ENCODE results near the gene ACTC1.
"Not testable (repeated sequence)": the region's sequence is repeated elsewhere in the genome, so short reads cannot be mapped to it uniquely, and the experiment has no call there.

The ACTC1 gene

GRCh38 chr15:34812369-34812768, 17.0 kb upstream of the ACTC1 start:
- H3K27ac ChIP-seq, result no peak overlapping the region
- no peaks in the 10 kb centered on the region for H3K4me1 ChIP-seq (ENCODE audit: control insufficient read depth in 1 of 2, insufficient read depth in 1 of 2, low read depth in 1 of 2, low read length in 1 of 2)
- no peak overlapping the region for H3K4me3 ChIP-seq (ENCODE audit: low read depth in 1 of 2, low read length in 1 of 2)
- H3K36me3 ChIP-seq, result no peaks in the 10 kb centered on the region
- no peak for TF ChIP-seq CTCF (IDR thresholded peaks at IDR 0.05)
- H3K27me3 ChIP-seq, result peaks cover 17% of the 10 kb centered on the region
- H3K9me3 ChIP-seq, result no peaks in the 10 kb centered on the region

DNA sequence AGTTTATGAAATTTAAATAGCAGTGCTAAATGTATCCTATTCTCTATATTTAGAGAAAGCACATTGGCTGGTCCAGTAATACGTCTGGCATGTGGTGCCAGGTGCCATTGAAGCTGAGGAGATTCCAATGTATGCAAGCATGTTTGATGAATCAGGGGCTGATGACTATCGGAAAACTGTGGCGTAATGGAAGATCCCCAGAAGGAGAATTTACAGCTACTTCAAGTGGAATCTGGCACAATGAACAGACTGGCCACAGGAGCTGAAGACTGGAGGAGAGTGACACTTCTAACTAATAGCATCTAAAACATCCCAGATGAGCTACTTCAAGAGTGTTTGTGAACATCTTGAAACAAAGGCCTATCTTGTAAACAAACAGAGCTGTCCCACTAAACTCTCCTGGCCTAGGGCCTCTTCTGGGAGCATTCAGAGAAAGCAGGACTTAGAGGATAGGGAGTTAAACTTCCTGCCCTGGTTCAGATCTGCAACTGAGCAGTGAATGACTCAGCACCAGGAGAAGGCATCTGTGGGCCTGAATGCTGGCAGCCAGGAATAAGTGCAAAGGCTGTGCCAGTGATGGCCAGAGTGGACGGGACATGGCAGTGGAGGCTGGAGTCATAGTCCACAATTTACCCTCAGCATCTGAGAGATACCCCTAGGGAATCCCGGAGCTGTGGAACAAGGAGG, 15.2 kb upstream of the ACTC1 start:
- Histone ChIP-seq H3K27me3 (peaks cover 7% of the 10 kb centered on the region), H3K9me3 (no peaks in the 10 kb centered on the region), H3K27ac (no peak overlapping the region), H3K4me1 (ENCODE audit: control insufficient read depth in 1 of 2, insufficient read depth in 1 of 2, low read depth in 1 of 2, low read length in 1 of 2) (no peaks in the 10 kb centered on the region), H3K36me3 (no peaks in the 10 kb centered on the region), H3K4me3 (ENCODE audit: low read depth in 1 of 2, low read length in 1 of 2) (no peak overlapping the region)
- TF ChIP-seq CTCF (IDR thresholded peaks at IDR 0.05), result no peak

DNA sequence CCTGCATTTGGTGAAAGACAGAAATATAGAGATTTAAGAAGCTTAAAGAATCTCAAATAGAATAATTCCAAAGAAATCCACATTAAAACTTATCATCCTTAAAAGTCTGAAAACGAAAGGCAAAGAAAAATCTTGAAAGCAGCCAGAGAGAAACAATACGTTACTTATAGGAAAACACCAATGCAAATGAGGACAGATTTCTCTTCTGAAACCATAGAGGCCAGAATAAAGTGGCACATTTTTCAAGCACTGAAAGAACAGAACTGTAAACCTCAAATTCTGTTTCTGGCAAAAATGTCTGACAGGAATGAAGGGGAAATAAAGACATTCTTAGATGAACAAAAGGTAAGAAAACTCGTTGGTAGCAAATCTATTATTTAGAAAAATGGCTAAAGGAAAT, 13.8 kb upstream of the ACTC1 start:
- H3K4me3 ChIP-seq (ENCODE audit: low read depth in 1 of 2, low read length in 1 of 2), result no peak overlapping the region
- no peak for TF ChIP-seq CTCF (IDR thresholded peaks at IDR 0.05)
- no peak overlapping the region for H3K27ac ChIP-seq
- H3K9me3 ChIP-seq, result no peaks in the 10 kb centered on the region
- H3K27me3 ChIP-seq, result peaks cover 16% of the 10 kb centered on the region
- no peaks in the 10 kb centered on the region for H3K36me3 ChIP-seq
- no peaks in the 10 kb centered on the region for H3K4me1 ChIP-seq (ENCODE audit: control insufficient read depth in 1 of 2, insufficient read depth in 1 of 2, low read depth in 1 of 2, low read length in 1 of 2)

DNA sequence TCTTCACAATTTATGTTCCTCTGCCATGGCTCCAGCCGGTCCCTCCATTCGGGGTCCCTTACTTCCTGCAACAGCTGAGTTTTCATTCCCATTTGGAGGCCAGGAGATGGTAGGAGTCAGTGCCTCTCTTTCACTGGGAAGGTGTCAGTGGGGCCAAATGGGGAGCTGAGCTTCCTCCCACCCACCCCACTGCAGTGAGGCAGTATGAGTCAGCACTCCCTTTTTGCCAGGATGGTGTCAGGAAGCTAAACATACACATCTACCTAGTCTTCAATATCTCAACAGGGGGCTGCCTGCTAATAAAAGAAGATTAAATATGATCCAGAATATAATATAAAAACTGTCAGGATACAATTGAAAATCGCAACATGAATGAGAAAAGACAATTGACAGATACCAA, 12.7 kb upstream of the ACTC1 start:
- Histone ChIP-seq H3K9me3 (no peaks in the 10 kb centered on the region), H3K4me3 (ENCODE audit: low read depth in 1 of 2, low read length in 1 of 2) (no peak overlapping the region)
- TF ChIP-seq CTCF (IDR thresholded peaks at IDR 0.05), result no peak

GRCh38 chr15:34807241-34807640, 11.9 kb upstream of the ACTC1 start:
- H3K4me3 ChIP-seq (ENCODE audit: low read depth in 1 of 2, low read length in 1 of 2); H3K4me1 ChIP-seq (ENCODE audit: control insufficient read depth in 1 of 2, insufficient read depth in 1 of 2, low read depth in 1 of 2, low read length in 1 of 2); H3K36me3 ChIP-seq; H3K9me3 ChIP-seq; H3K27ac ChIP-seq: not testable (repeated sequence)
- H3K27me3 ChIP-seq, result peaks cover 16% of the 10 kb centered on the region

More for the DNA sequence above, 12.7 kb upstream of the ACTC1 start:
- Histone ChIP-seq H3K4me1 (ENCODE audit: control insufficient read depth in 1 of 2, insufficient read depth in 1 of 2, low read depth in 1 of 2, low read length in 1 of 2) (no peaks in the 10 kb centered on the region), H3K27ac (no peak overlapping the region), H3K36me3 (no peaks in the 10 kb centered on the region), H3K27me3 (peaks cover 16% of the 10 kb centered on the region)

DNA sequence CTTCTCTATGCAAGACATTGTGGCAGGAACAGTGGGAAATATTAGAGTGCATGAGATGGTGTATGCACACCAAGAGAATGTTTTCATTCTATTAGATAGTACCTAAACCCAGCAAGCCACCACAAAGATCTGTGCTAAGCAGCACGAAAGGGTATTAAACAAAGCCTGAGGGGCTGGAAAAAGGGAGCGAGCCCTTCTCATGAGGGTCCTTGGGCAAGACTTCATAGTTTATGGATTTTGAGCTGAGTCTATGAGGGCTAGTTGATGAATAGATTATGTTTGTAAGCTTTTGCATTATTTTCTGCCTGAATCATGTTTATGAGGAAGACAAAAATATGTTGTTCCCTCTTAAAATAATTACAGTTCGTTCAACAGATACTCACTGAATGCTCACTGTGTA, 9.4 kb upstream of the ACTC1 start:
- Histone ChIP-seq H3K4me3 (ENCODE audit: low read depth in 1 of 2, low read length in 1 of 2) (no peak overlapping the region), H3K27me3 (peaks cover 24% of the 10 kb centered on the region), H3K4me1 (ENCODE audit: control insufficient read depth in 1 of 2, insufficient read depth in 1 of 2, low read depth in 1 of 2, low read length in 1 of 2) (no peaks in the 10 kb centered on the region), H3K9me3 (no peaks in the 10 kb centered on the region), H3K36me3 (no peaks in the 10 kb centered on the region), H3K27ac (no peak overlapping the region)
- no peak for TF ChIP-seq CTCF (IDR thresholded peaks at IDR 0.05)
